Jurkat, Clone E6-1 (cell line): Measurements from ENCODE around the gene HDAC4.

Experiments
- DNase-seq: peaks from one replicate; pipeline ENCODE4 v3.0.0-alpha.2; 2011; ENCODE audit warnings: low read depth, low spot score
- H3K4me3 ChIP-seq: 2 replicates; pipeline ENCODE4 v1.5.1; 2011; ENCODE audit warnings: mild to moderate bottlenecking, low read length, control low read depth, moderate library complexity

HDAC4 gene

GRCh38 chr2:239211396-239212094, 189.3 kb downstream of the HDAC4 start:
- peak overlapping the region; percentile 11 for H3K4me3 ChIP-seq
- DNase-seq, result peak; percentile 82

- H3K4me3 ChIP-seq, result no peak overlapping the region
- no peak for DNase-seq
These were observed 191.0 kb downstream of the HDAC4 start for GRCh38 chr2:239209783-239210182.

- no peak overlapping the region for H3K4me3 ChIP-seq
- DNase-seq, result no peak
These were observed 192.2 kb downstream of the HDAC4 start for GRCh38 chr2:239208465-239209180.

GRCh38 chr2:239206851-239207250, 194.0 kb downstream of the HDAC4 start:
- H3K4me3 ChIP-seq, result no peak overlapping the region
- no peak for DNase-seq

DNA sequence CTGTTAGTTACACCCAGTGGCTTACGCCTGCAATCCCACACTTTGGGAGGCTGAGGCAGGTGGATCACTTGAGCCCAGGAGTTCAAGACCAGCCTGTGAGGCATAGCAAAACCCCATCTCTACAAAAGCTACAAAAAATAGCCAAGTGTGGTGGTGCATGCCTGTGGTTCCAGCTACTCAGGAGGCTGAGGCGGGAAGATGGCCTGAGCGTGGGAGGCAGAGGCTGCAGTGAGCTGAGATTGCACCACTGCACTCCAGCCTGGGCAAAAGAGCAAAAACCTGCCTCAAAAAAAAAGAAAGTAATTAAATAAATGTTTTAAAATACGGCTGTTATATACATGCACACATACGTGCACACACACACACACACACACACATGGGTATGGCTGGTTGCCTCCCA, 194.8 kb downstream of the HDAC4 start:
- DNase-seq, result no peak
- H3K4me3 ChIP-seq, result no peak overlapping the region

DNA sequence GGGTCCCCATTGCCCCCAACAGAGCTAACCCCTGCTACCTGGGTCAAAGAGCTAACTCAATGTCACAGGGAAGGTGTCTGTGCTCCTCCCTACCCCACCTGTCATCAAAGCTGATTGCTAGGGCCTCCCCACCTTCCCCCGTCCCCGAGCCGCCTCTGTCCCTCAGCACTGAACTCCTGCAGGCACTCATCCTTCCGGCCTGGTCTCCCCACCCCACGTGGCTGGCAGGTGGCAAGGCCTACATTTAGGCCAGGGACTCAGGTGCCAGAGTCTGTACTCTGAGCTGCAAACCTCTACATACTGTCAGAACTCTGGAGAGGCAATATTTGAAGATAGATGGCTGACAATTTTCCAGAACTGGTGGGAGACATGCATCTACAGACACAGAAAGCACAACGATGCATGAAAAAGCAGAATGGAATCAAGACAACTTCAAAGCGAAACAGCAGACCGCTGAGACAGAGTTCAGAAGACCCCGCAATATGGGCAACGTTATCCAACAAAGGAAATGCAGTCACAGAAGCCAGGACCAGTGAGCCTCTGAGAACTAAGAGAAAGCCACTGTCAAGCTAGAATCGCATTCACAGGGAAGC, 195.8 kb downstream of the HDAC4 start:
- no peak for DNase-seq
- no peak overlapping the region for H3K4me3 ChIP-seq

GRCh38 chr2:239204136-239204875, 196.5 kb downstream of the HDAC4 start:
- no peak for DNase-seq
- H3K4me3 ChIP-seq, result no peak overlapping the region

DNA sequence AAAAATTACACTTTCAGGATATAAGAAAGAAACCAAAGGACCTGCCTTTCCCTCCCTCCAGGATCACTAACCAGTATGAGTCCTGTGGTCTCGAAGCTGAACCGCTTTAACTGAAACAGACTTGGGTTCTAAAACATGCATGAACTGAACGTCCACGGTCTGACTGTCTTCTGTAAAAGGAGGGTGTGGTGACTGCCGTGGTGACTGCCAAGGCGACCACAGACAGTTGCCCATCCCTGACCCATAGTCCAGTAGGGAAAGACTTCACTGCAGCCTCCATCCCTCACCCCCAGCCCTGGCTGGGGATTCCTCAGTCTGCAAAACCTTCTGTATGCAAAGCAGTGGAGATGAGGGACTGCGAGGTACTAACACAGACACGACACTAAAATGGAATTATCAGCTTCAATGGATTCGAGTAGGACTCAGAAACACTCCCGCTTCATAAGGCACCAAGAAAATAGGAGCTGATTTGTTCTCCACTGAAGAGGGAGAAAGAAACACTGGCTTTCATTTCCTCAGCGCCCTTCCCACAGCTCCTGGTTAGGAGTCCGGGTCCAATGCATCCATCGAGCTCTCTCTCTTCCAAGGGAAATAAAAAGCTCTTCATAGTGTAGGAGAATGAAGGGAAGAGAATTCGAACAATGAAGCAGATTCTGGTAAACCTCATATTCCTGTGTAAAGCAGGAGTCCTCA, 197.2 kb downstream of the HDAC4 start:
- no peak for DNase-seq
- H3K4me3 ChIP-seq, result no peak overlapping the region

DNA sequence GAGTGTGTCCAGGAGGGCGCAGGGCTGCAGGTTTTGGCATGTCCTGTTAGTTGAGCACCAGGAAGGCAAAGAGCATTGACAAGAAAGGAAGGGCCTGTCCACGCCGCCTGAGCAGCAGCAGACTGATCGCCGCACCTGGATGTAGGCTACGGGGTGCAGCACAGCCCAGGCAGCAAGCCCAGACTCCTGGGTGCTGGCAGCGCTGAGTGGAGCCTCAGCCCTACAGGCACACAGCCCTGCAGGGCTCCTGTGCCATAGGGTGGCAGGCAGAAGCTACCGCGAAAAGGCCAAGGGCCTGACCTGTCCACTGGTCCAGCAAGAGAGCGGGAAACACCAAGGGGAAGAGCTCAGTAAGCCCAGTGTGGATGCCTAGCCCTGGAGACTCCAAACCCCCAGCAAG, 198.0 kb downstream of the HDAC4 start:
- H3K4me3 ChIP-seq, result no peak overlapping the region
- DNase-seq, result no peak

DNA sequence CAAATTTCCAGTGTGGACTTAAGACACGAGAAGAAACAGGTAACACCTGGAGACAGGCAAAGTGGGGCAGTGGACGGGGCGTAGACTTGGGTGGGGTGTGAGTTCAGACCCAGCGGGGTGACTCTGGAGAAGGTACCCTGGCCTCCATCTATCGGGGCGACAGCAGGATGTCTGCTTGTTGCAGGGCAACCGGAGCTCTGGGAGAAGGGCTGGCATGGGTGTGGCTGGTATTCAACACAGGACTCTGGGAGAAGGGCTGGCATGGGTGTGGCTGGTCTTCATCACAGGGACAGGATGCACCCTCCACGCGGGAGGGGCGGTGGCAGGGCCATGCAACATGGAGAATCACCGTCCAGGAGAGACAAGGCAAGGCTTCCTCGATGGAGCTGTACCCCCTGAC, 198.5 kb downstream of the HDAC4 start:
- no peak overlapping the region for H3K4me3 ChIP-seq
- DNase-seq, result no peak

GRCh38 chr2:239201884-239202283, 198.9 kb downstream of the HDAC4 start:
- no peak overlapping the region for H3K4me3 ChIP-seq
- DNase-seq, result no peak

DNA sequence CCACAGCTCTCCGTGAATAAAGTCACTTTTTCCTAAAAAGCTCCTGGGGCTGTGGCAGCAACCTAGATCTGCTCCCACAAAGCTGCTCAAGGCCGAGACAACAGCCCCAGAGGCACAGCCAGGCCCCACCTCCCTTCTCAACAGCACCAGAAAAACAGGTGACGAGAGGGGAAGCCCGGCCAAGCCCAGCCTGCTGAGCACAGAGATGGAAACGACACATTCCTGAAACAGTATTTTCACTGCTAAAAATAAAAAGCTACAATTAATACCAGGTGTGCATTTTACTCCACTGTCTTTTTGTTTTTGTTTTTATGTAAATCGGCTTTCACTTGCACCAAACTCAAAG, 199.3 kb downstream of the HDAC4 start:
- no peak for DNase-seq
- H3K4me3 ChIP-seq, result no peak overlapping the region

DNA sequence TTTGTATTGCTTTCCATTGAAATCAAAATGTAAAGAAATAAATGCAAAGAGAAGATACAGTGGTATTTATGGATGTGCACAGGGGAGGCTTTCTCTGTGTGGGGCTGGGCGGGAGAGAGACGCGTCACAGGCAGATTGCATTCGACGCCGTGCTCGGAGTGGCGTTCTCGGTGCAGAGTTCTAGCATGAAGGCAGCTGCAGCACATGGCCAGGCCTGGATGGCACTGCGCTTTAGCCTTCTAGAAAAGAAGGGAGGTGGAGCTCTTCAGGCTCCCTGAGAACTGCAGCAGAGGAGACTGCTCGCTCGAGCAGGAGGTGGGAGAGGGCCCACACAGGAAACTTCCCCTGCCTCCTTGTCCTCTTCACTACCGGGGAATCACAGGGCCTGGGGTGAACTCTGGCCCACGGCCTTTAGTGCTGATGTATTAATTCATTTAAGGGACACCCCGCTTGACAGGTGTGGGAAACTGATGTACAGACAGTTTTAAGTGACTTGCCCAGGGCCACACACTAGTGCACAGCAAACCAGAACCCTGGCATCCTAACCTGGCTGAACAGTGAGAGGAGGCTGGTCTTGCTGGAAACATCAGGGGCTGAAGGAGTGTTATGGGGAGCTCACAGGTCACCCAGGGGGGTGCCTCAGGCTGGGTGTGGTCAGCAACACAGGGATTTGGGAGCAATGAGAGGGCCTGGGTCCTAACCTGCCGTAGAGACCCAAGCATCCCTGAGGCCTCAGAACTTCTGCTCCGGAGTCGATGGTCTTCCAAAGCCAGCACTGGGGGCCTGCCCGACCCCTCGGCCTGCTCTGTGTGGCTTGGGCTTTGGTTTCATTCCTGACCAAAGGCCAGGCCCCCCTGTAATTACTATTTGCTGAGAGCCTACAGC, 199.9 kb downstream of the HDAC4 start:
- no peak for DNase-seq
- no peak overlapping the region for H3K4me3 ChIP-seq

- no peak overlapping the region for H3K4me3 ChIP-seq
- DNase-seq, result no peak
These were observed 201.6 kb downstream of the HDAC4 start for GRCh38 chr2:239199041-239199768.

DNA sequence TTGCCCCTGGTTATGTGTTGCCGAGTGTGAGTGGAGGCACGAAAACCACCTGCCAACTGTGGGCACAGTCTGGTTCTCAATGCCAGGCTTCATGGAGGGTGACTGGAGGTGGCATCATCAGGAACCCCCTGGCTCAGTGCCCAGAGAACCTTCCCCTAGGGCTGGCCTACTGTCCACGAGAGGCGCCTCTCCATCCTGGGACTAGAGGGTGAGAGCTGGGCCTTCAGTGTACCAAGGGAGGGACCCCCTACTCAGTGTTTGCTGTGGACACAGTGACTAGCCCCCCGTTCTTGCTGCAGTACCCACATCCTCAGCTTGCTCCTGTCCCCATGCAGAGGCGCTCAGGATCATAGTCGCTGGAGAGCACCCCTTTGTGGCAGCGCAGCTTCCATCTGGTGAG, 202.6 kb downstream of the HDAC4 start:
- DNase-seq, result no peak
- H3K4me3 ChIP-seq, result no peak overlapping the region

- H3K4me3 ChIP-seq, result no peak overlapping the region
- no peak for DNase-seq
These were observed 203.7 kb downstream of the HDAC4 start for GRCh38 chr2:239197146-239197545.

GRCh38 chr2:239196474-239197021, 204.3 kb downstream of the HDAC4 start:
- DNase-seq, result no peak
- no peak overlapping the region for H3K4me3 ChIP-seq

DNA sequence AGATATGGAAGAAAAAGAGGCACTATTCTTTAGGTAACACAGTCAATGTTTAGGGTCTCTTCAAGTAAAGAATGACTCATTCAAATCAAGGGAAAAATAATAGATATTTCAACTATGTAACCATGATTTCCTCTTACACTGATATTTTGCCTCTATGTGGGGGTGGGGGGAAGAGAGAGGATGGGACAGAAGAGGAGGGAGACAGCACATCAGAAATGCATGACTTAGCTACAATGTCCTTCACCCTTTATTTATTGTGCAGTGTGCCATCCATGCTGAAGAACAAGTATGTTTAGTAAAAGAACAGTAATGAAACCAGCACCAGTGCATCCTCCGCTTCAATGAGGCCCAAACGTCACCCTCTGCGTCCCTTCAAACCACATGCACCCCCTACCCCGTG, 204.8 kb downstream of the HDAC4 start:
- no peak overlapping the region for H3K4me3 ChIP-seq
- DNase-seq, result no peak
